NOMO-1 treated with DMSO at 0.1 percent for 48 hours (cell line): ENCODE measurements around the gene CBFA2T3.

Experiments
- DNase-seq: peaks from one replicate; lab custom pipeline; 2025; ENCODE audit not compliant: unreplicated experiment; lab: John Stamatoyannopoulos, UW

The CBFA2T3 gene

DNA sequence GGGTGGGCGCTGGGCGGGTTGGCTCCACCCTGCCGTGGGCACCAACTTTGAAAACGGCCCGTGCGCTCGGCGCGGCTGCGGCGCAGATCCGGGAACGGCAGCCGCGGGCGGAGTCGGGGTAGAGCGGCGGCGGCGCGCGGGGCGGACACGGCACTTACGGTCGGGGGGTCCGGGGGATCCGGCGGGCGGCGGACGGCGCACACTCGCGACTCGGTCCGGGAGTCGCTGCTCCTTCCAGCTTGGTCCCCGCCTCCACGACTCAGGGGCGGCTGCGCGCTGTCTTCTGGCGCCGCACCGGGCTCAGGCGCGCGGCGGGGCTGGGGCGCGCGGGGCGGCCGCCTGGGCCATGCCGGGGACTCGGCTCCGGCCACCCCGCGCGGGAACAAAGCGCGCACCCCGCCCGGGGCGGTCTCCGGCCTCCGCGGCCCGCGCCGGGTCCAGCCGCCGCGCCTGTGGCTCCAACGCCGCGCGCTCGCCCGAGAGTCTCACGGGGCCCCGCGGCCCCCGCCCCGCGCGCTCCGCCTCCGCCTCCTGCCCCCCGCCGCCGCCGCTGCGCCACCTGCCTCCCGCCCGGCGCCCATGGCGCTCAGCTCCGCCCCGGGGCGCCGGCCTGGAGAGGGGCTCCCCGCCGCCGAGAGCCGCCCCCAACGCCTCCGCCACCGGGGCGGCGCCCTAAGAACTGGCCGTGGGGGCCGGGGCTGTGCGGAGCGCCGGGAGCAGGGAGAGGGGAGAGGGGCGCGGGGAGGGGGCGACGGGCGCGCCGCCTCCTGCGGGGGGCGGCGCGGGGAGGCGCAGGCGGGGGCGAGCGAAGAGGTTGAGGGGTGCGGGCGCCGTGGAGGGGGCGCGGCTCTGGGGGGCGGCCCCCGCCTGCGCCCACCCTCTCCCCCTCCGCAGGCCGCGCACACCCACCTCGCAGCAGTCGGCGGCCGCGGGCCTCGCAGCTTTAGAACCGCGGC is 35.9 kb downstream of the CBFA2T3 start:
- DNase-seq: no peak

DNA sequence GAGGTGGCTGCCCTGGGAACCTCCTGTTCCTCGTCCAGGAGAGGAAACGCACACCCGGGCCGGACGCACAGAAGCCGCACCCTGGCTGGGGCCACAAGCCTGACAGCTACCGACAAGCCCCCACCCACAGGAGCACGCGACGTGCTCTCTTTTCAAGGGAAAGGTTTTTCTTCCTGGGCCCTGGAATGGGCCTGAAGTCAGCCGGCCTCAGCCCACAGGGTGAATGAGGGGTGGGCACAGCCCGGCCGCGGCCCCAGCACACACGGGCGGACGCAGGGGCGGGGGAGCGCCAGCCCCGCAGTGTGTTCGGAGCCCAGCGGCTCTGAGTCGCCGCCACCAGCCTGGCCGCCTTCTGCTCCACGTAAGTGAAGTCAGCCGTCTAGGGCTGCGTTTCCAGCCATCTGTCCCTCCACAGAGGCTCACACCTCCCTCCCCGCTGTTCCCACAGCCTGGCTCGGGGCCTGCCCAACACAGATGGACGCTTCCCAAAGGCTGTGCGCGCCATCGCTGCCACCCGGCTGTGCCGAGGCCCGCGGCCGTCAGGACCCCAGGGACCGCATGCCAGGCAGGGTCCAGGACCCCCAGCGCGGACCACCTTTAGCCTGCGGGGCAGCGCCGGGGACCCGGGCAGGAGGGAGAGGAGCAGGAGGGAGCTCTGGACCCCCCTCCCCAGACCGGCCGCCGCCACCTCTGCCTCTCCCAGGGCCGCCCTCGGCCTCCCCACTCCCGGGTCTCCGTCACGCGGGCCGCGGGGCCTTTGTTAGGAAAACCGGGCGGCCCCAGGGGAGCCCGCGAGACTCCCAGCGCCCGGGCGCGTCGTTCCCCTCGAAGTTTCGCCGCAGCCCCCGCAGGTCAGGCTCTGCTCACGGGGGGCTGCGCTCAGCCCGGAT is 36.8 kb downstream of the CBFA2T3 start:
- no peak for DNase-seq

DNA sequence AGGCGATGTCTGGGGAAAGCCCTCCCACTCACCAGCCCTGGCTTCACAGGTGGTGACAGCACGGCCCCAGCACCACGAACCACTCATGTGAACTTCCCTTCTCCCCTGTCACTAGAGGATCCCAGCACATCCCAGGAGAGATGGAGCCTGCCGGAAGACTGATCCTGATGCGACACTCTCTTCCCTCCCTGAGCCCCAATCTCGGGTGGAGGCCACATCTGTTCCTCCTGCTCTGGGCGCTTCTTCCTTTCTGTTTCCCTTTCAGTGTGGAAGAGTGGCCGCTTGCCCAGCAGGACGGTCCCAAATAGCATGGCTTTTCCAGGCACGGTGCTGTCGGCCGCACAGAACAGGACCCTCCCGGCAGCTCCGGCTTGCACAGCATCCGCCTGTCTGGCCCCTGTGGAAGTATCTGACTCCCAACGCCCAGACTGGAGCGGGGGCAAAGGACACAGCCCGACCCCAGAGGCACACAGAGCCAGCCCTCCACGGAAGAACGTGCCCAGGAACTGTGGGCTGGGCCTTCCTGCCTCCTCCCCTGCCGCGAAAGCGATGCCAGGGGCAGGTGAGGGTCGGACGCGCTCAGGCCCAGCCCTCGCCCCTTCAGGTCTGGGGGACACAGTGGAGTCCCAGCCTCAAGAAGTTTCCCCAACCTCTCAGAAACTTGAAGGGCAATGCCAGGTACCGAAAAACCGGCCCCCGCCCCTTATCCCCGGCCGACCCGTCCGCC is 37.6 kb downstream of the CBFA2T3 start:
- no peak for DNase-seq

GRCh38 chr16:88938777-88939244 is 38.2 kb downstream of the CBFA2T3 start:
- no peak for DNase-seq

GRCh38 chr16:88938119-88938776 is 38.8 kb downstream of the CBFA2T3 start:
- no peak for DNase-seq

DNA sequence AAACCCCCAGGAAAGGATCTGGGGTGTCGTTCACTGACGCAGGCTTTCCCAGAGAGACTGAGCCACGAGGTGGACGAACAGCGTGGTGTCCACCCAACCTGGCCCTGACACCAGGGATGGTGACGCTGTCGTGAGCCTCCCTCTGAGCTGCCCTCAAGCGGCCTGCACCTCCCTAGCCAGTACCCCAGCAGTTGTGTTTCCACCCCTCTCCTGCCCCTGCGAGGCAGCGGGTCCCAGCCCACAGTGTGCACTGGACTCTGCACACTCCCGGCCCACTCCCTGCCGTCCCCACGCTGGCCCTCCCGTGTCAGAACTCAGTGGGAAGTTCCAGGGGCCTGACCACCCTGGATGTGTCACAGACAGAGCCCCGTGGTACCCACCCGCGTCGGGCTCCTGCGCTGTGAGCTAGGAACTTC is 39.8 kb downstream of the CBFA2T3 start:
- no peak for DNase-seq

GRCh38 chr16:88936556-88937205 is 40.3 kb downstream of the CBFA2T3 start:
- peak; percentile 89 for DNase-seq

DNA sequence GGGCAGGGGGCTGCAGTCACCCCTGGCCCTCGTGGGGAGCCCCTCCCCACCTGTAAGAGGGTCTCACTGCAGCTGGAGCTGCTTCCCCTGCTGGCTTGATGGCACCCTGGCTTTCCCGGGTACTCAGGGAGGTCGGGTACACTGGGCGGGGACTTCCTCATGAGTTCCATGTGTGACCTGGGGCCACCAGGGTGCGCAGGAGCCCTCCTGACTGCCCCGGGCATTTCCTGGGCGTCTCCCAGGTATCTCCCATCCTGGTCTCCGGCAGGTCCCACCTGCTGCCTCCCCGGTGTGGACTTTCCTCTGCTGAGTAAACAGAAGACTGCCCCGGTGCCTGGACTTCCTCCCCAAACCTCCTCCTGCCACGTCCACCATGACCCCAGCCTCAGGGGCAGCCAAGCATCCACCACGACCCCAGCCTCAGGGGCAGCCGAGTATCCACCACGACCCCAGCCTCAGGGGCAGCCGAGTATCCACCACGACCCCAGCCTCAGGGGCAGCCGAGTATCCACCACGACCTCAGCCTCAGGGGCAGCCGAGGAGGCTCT is 40.9 kb downstream of the CBFA2T3 start:
- no peak for DNase-seq

DNA sequence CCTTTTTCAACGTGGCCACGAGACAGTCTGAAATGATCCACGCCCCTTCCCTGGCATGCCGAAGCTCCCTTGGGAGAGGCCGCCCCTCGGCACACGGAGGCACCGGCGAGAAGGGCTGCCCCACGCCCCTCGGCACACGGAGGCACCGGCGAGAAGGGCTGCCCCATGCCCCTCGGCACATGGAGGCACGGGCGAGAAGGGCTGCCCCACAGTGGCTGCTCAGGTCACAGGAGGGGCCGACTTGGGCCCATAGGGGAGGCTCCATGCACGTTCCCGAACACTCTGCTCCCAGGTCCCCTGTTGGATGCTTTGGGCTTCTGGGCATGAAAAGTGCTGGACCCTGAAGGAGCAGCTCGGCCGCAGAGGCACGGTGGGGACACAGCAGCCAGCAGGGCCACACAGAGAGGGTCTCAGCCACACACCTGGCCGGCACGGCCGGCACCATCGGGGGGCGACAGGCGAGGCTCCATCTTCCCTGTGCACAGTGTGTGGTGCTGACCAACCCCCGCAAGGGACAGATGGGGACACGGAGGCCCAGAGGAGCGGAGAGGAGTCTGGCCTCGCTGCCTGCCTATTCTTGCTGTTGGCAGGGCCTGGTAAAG is 42.8 kb downstream of the CBFA2T3 start:
- DNase-seq: no peak

DNA sequence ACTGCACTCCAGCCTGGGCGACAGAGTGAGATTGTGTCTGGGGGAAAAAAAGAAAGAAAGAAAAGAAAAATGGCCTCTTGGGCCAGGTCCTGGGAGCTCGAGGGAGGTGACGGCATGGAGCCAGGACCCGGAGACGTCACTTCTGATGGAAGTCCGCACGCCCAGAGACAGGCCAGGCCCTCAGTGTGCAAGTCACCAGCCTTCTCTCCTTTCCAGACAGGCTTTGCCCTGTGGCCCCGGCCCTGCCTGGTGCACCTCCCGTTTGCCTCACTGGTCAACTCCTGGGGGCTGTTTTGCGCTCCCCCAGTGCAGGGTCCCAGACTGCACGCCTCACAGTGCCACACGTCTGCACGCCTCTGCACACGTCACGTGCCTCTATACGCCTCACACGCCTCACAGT is 44.1 kb downstream of the CBFA2T3 start:
- no peak for DNase-seq

DNA sequence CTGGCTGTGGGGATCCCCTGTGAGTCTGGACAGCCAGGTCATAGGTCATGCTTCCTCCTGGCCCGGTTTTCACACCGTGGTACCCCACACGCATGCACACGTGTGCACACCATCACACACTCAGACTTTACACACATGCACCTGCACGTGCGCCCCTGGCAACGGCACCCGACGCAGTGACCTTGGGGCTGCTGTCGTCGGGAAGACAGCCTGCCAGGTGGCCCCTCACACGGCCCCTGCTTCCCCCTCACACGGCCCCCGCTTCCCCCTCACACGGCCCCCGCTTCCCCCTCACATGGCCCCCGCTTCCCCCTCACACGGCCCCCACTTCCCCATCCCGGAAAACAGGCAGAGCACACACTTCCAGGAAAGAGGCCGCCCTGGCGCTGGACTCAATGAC is 45.1 kb downstream of the CBFA2T3 start:
- no peak for DNase-seq

DNA sequence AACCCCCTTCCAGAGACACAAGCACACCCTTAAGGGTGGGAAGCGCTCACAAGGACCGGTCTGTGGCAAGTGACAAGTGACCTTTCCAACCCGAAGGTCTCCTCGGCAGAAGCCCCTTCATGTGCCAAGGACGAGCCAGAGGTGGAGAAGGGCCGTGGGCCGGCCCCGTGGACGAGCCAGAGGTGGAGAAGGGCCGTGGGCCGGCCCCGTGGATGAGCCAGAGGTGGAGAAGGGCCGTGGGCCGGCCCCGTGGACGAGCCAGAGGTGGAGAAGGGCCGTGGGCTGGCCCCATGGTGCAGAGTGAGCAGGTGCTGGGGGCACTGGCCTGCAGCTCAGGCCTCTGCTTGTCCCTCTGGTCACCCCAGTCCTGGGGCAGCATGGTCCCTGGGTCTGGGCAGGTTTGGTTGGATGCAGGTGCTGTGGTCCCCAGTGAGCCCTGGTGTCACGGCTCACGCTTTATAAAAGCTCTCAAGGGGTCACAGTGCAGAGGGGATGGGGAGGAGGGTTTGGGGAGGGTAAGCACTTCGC is 45.6 kb downstream of the CBFA2T3 start:
- no peak for DNase-seq

DNA sequence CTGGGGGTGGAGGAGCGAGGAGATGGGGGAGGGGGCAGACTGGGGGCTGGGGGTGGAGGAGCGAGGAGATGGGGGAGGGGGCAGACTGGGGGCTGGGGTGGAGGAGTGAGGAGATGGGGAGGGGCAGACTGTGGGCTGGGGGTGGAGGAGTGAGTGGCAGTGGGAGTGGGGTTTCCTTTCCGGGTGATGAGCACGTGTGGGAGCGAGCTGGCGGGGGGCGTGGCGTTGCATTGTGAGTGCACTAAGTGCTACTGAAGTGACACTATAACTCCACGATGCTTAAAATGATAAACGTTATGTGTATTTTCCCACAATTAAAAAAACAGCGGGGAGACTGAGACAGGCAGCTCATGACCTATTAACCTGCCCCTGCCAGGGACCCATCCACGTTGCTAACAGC is 46.3 kb downstream of the CBFA2T3 start:
- DNase-seq: no peak

- no peak for DNase-seq
Measured at GRCh38 chr16:88929091-88929445, 47.9 kb downstream of the CBFA2T3 start.

GRCh38 chr16:88928405-88929090 is 48.5 kb downstream of the CBFA2T3 start:
- no peak for DNase-seq

DNA sequence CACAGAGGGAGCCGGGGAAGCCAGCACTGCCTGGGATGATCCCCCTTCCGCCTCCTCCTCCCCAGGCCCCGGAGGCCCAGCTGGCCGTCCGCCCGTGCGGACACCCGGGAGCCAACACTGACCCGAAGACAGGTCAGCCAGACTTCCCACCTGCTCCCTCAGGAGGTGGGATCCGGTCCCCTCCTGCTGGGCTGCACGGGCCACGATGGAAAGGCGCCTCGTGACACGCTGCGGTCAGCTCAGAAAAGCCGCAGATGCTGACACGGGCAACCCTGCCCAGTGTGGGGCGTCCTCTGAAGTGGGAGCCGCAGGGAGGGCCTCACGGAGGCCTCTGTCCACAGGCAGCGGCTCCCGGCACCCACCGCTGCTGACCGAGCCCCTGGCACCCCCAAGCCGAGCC is 49.3 kb downstream of the CBFA2T3 start:
- no peak for DNase-seq

DNA sequence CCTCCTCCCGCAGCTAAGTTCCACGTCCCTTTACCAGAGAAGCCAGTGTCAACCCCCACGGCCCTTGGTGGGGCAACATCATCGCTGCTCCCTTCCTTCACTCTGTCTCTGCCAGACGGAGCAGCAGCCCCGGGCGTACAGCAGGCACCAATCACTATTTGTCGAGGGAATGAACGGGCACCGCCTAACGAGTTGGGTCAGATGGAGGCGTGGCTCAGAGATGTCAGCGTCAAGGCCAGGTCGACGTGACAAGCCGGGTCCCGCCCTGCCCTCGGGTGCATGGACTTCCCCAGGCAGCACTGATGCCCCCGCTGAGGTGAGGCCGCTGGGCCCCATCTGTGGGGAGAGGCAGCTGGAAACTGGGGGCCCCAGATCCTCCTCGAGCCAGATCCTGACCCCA is 50.0 kb downstream of the CBFA2T3 start:
- no peak for DNase-seq

- no peak for DNase-seq
Measured at GRCh38 chr16:88926374-88926990, 50.5 kb downstream of the CBFA2T3 start.
